Measurements from ENCODE around the gene RDH14.

Gene RDH14

DNA sequence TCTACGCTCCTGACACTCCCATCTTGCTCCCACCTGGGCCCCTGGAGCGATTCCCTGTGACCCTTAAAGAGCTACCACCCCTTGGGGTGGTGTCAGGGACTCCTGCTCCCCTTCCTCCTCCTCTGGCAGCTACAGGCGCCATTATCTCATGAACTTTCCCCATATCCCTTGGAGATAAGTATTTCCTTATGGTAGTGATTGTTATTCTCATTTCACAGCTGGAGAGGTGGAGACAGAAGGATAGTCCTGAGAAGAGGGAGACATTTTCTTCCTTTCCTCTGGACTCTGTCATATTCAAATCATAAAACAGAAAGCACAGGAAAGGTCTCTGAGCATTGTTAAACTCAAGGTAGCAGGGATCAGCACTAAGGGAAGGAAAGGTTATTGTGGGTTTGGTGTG is 34.6 kb downstream of the RDH14 start:
- no peak overlapping the region for H3K27ac ChIP-seq
- no peak for DNase-seq (ENCODE audit: low read depth, low spot score)

DNA sequence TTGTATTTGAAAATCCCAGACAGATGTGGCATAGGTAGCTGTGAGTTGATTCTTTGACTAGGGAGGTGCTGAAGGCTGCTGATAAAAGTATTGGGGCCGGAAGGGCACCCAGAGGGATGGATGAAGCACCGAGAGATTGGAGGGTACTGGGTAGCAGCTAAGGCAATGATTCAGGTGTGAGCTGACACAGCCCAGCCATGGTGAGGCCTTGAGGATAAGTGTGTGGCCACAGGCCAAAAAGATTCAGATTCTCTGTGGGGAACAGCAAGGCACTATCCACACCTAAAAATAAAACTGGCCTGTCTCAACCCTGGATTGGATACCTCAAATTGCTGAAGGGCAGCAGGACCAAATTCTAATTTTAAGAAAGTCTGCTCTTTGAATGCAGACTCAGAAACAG is 35.2 kb downstream of the RDH14 start:
- no peak for DNase-seq (ENCODE audit: low read depth, low spot score)
- H3K27ac ChIP-seq: no peak overlapping the region

DNA sequence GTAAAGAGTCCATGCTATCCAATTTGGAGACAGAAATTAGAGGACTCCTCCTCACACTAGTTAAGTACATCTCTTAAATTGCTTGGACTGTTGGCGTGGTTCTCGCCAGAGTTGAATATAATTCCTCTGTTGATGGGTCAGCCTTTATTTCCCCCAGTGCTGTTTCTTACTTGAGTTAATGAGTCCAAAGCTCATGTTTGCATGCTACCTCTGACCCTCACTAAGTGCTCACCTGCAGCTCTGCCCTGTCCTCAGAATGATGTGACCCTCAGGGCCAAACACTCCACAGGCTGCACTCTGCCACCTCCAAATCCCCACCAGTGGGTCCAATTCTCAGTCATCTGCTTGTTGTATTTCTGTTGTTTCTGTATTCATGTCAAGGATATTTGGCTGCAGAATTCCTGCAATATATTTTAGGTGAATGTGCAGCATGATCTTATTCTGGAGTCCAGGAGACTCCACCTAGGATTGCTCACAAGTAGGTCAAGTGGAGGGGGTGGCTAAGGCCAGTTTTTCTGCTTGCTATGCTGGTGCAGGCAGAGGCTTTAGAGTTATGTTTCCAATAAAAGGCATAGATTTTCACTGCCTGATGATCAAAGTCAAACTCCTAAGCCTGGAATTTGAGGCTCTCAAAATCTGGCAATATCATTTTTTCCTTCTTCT is 37.8 kb downstream of the RDH14 start:
- no peak overlapping the region for H3K27ac ChIP-seq
- DNase-seq (ENCODE audit: low read depth, low spot score): no peak

DNA sequence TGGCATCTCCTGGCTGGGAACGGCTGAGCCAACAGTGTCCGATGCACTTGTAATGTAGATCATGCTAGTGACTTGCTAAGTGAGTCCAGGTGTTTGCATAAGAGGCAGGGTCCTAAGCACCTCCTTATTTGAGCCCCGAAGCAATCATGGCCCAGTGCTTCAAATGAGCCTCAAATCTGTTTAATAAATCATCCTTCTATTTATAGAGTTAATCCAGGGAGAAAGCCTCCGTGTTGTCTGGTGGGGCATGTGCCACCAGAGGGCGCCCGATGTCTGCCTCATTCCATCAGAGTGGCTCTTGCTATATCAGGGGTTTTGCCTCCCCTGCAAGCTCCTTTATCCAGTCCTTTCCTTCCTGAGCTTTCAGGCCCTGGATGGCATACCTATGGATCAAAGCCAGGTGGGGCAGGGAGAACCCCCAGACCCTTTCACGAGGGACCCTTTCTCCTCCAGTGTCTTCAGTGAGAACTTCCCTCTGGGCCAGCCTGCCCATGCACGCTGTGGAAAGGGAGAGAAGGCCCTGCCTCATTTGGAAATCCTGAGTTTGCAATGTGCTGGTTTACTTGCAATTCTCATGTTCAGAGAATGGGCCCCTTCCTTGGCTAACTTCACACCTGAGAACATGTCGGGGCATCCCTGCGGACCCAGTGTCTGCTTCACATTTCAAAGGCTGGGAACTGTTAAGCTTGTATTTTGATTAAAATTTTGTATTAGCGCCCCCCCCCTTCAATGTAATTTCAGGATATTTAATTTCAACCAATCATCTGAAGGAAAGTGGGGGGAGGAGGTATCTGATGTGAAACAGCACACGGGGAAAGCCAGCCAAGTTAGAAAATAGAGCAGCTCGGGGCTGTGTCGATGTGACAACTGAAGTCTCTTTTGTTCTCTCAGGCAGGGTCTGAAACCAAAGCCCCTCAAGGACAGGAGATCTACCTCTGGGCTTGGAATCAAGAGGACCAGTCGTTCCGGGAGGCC is 39.7 kb downstream of the RDH14 start:
- no peak for DNase-seq (ENCODE audit: low read depth, low spot score)
- no peak overlapping the region for H3K27ac ChIP-seq

DNA sequence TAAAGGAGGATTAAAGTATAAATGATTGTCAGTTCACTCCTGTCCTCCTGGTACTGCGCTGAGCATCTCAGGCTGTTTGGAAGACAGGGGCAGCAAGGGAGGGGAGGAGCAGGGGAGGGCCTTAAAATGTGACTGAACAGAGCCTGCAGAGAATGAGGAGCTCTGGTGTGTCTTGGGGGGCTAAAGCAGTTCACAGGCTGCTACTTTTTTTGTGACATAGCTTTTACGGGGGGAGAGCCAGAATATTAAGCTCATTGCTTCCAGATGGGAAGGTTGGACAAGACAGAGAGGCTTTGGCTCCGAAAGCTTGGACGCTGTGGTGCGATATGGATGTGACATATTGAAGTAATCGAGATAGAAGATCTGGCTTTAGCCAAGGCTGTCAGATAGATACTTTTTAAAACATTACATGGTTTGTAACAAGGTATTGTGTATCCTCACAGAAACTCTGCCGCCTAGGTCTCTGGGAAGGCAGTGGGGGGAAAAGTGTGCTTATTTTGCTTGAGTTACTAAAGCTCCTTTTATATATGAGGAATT is 40.5 kb downstream of the RDH14 start:
- H3K27ac ChIP-seq: no peak overlapping the region
- no peak for DNase-seq (ENCODE audit: low read depth, low spot score)

DNA sequence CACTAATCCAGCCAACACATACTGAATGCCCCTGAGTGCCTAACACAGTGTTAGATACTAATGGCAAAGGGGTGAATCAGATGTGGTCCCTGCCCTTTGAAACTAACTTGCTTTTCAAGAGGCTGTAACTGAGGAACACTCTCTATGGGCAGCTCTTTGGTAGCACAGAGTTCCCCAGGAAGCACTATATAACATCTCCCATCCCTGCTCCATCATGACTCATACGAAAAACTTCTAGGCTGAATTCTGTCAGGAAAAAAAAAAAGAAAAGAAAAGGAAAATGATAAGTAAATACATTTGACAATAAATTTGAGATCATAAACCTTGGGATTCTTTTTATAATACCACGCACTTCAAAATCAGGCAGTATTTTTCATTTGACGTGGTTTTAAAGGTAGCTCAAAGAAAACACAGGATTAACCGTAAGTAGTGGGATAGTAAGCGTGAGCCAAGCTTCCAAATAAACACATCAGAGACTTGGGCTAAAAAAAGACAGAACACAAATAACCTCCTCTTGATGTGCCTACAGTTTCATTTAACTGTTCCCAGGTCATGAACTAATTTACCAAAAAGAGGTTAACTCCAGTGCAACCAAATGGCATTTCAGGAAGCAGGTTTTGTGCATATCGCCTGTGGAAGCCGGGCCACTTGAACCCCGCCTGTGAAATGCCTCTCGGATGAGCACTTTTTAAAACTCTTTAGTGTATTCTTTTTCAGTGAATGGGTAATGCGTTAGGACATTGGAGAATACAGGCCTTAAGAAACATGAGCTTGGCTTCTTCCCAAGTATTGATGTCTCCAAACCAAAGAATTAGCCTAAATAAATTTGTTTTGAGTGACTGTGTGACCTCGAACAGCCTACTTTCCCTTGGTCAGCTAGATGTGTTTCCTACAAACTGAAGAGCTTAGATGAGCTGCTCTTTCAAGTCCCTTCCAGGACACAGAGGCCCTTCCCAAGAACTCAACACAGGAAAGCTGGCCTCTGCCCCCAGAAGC is 42.0 kb downstream of the RDH14 start:
- no peak for DNase-seq (ENCODE audit: low read depth, low spot score)
- H3K27ac ChIP-seq: no peak overlapping the region

DNA sequence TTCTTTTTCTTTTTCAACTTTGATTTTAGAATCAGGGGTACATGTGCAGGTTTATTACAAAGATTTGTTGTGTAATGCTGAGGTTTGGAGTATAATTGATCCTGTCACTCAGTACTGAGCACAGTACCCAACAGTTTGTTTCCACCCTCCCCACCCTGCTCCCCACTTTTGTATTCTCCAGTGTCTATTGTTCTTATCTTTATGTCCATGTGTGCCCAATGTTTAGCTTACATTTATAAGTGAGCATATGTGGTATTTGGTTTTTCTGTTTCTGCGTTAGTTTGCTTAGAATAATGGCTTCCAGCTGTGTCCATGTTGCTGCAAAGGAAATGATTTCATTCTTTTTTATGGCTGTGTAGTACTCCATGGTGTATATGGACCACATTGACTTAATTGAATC is 43.1 kb downstream of the RDH14 start:
- H3K27ac ChIP-seq: no peak overlapping the region
- no peak for DNase-seq (ENCODE audit: low read depth, low spot score)

DNA sequence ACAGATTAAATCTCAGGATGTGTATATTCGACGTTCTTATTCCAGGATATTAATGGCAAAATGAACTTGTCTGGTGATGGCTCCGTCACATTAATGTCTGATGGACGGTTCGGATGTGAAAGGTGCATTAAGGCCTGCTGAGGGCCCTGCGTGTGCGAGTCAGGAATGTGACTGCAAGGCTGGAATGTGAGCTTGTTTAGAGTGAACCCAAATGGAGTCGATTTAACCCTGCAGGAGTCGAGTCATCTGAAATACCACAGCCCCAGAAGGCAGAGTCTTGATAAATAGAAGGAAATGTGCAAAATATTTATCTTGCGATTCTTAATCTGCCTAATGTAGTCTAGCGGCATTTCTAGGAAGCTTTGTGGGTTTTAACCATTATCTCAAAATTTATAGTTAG is 44.3 kb downstream of the RDH14 start:
- no peak for DNase-seq (ENCODE audit: low read depth, low spot score)
- no peak overlapping the region for H3K27ac ChIP-seq

DNA sequence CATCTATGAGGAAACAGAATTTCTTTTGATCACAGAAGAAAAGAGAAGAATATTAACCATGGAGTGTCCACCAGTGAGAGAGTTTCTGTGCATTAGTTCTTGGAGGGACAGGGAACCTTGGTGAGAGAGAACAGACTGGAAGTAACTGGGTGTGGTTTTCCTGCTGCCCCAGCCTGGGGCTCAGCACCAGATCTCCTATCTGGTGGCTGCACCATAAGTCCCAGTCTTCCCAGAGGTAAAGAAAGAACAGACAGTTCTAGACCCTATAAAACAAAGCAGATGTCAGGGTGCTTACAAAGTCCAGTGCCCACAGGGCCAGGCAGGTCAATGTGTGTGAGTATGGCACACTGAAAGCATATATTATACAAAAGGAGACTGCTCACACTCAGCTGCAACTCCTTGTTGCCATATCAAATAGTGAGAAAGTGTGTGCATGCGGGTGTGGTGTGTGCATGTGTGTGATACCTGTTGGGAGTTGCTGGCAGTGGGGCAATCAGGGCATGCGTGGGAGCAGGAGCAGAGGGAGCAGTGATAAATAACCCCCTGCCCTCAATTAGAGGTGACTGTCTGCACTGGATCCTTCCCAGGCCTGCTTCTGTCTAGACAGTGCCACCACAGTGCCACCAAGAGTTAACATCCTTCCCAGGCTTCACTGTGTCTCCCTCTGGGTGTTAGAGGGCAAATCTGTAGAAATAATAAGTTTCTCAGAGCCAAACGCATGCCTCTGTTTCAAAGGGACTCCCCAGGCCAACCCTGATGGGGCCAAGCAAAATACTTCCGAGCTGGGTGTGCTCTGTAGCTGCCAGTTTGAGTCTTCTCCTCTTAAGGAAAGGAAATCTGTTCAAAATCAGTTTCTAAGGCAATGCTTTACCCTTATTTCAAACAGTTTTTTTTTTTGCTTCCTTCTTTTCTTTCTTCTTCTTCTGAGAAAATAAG is 45.7 kb downstream of the RDH14 start:
- H3K27ac ChIP-seq: no peak overlapping the region
- no peak for DNase-seq (ENCODE audit: low read depth, low spot score)

DNA sequence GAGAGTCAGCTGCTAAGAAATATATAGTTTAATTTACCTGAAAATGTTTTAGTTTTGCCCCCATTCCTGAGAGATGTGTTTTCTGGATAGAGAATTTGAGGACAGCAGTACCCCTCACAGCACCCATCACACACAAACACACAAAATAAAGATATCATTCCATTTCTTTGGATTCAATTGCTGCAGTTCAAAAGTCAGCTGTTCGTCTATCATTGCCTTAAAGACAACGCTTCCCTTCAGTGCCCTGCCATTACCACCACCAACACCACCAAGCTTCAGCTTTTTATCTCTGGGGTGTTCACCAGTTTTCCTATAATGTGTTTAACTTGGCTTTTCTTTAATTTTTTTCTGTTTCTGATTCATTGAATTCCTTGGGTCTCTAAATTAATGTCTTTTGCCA is 49.7 kb downstream of the RDH14 start:
- H3K27ac ChIP-seq: no peak overlapping the region
- no peak for DNase-seq (ENCODE audit: low read depth, low spot score)

DNA sequence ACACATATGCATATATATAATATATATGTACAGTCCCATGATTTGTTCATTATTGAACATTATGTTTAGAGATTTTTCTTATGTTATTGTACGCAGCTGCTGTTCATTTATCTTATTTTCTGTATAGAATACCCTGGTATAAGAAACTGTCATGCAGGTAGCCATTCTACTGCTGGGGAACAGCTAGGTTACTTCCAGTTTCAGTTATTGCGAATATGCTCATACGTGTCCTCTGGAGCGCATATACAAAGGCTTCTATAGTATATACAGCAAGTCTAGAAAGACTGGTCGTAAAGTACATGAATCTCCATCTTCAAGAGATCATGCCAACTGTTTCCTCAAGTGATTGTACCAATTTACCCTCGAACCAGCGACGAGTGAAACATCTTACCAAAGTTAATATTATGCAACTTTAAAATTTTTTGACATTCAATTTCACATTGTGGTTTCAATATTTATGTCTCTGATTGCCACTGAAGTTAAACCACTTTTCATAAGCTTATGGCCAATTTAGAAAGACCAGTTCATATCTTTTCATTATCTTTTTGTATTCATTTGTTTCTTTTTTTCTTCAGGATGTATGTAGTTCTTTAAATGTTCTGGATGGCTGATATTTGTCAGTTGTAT is 53.5 kb downstream of the RDH14 start:
- no peak for DNase-seq (ENCODE audit: low read depth, low spot score)
- no peak overlapping the region for H3K27ac ChIP-seq

DNA sequence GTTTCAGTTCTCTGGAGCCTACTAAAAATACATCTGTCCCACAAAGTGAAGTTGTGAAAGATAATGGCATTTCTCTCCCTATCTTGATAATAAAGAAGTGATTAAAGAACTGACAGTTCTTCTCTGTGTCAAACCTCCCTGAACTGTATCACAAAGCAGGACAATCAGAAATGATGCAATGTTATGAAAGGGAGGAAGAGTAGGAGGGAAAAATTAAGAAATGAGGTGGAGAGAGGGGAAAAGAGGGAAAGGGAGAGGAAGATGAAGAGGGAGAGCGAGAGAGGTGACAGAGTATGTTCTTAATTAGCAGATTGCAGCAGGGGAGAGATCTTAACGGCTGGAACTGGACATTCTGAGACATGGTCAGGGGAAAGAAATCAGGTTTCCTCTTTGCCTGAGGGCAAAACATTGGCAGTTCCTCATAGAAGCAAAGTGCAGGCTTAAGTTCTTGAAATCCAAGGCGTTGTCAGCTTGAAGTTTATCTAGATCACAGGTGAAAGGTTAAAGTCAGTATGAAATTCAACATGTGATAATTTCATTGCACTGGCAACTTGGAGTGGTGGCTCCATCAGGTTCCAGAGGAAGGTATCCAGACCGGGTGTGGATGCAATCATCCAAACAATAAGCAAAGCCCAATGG is 54.6 kb downstream of the RDH14 start:
- no peak for DNase-seq (ENCODE audit: low read depth, low spot score)
- no peak overlapping the region for H3K27ac ChIP-seq

Measured in epithelial cell of prostate (primary cell).